ENCODE measurements around the gene NPFFR2.
"Not testable (repeated sequence)": the region's sequence is repeated elsewhere in the genome, so short reads cannot be mapped to it uniquely, and the experiment has no call there.

DNA sequence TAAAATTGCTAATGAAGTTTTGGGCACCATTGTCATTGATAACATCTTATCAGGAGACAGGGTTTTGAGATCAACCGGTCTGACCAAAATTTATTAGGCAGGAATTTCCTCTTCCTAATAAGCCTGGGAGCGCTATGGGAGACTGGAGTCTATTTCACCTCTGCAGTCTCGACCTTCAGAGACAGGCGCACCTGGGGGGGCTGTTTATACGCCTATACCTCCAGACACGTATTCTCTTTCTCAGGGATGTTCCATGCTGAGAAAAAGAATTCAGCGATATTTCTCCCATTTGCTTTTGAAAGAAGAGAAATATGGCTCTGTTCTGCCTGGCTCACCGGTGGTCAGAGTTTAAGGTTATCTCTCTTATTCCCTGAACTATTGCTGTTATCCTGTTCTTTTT, 121.8 kb downstream of the NPFFR2 start:
- not testable (repeated sequence) for TF ChIP-seq SMAD9 (CRISPR knock-in tag; IDR thresholded peaks at IDR 0.05); EP300 (IDR thresholded peaks at IDR 0.05; ENCODE audit: low read depth in 2 of 2, low read length in 2 of 2); EP300 (CRISPR knock-in tag; IDR thresholded peaks at IDR 0.05; ENCODE audit: borderline replicate concordance); ZNF354B (CRISPR knock-in tag; IDR thresholded peaks at IDR 0.05); ZNF10 (CRISPR knock-in tag; IDR thresholded peaks at IDR 0.05; ENCODE audit: borderline replicate concordance, low read depth); ZNF274 (CRISPR knock-in tag; IDR thresholded peaks at IDR 0.05); ZNF782 (CRISPR knock-in tag; IDR thresholded peaks at IDR 0.05; ENCODE audit: borderline replicate concordance); ZFP37 (CRISPR knock-in tag; IDR thresholded peaks at IDR 0.05; ENCODE audit: borderline replicate concordance)
- TF ChIP-seq, protein P1, sequence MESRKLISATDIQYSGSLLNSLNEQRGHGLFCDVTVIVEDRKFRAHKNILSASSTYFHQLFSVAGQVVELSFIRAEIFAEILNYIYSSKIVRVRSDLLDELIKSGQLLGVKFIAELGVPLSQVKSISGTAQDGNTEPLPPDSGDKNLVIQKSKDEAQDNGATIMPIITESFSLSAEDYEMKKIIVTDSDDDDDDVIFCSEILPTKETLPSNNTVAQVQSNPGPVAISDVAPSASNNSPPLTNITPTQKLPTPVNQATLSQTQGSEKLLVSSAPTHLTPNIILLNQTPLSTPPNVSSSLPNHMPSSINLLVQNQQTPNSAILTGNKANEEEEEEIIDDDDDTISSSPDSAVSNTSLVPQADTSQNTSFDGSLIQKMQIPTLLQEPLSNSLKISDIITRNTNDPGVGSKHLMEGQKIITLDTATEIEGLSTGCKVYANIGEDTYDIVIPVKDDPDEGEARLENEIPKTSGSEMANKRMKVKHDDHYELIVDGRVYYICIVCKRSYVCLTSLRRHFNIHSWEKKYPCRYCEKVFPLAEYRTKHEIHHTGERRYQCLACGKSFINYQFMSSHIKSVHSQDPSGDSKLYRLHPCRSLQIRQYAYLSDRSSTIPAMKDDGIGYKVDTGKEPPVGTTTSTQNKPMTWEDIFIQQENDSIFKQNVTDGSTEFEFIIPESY (CRISPR knock-in tag; IDR thresholded peaks at IDR 0.05) = not testable (repeated sequence)
- TF ChIP-seq, protein P2, sequence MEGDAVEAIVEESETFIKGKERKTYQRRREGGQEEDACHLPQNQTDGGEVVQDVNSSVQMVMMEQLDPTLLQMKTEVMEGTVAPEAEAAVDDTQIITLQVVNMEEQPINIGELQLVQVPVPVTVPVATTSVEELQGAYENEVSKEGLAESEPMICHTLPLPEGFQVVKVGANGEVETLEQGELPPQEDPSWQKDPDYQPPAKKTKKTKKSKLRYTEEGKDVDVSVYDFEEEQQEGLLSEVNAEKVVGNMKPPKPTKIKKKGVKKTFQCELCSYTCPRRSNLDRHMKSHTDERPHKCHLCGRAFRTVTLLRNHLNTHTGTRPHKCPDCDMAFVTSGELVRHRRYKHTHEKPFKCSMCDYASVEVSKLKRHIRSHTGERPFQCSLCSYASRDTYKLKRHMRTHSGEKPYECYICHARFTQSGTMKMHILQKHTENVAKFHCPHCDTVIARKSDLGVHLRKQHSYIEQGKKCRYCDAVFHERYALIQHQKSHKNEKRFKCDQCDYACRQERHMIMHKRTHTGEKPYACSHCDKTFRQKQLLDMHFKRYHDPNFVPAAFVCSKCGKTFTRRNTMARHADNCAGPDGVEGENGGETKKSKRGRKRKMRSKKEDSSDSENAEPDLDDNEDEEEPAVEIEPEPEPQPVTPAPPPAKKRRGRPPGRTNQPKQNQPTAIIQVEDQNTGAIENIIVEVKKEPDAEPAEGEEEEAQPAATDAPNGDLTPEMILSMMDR (CRISPR knock-in tag; IDR thresholded peaks at IDR 0.05) = not testable (repeated sequence)
